GM12878 (cell line): Measurements from ENCODE around the gene SOBP. TPM values are rescaled to one million over a fixed set of nuclear protein-coding genes. Genes with fewer than 3 reads are reported as not detected.

Experiments
- ATAC-seq: fragments of 200-7000 bp; cut with Tn5 transposase; 3 replicates; pipeline ENCODE4 v1.9.1; 2020; ENCODE audit warnings: mild to moderate bottlenecking, moderate library complexity
- BruUV-seq: library from RNA; stranded (reverse); fragments of 400-500 nt; replicated peaks from 2 replicates; lab custom pipeline; 2021; lab: Mats Ljungman, UMichigan
- CTCF ChIA-PET: fragments of 300-600 bp; sonication (Branson Sonifier 250); formaldehyde crosslinking; extraction: SDS; loops from one replicate; lab custom pipeline; 2021; ENCODE audit warnings: inconsistent platforms; lab: Yijun Ruan, JAX
- POLR2A ChIA-PET: fragments of 350-600 bp; formaldehyde crosslinking; extraction: SDS; loops from one replicate; lab custom pipeline; 2021; ENCODE audit warnings: inconsistent platforms; lab: Charles Lee
- RAD21 ChIA-PET: fragments of 300-600 bp; sonication (Branson Sonifier 250); formaldehyde crosslinking; loops from one replicate; lab custom pipeline; 2023; ENCODE audit warnings: antibody characterized with exemption; ENCODE audit not compliant: unreplicated experiment; lab: Charles Lee
- SMC1A ChIA-PET: fragments of 300-600 bp; sonication (Branson Sonifier 250); formaldehyde crosslinking; loops from one replicate; lab custom pipeline; 2023; ENCODE audit not compliant: unreplicated experiment, uncharacterized antibody; lab: Charles Lee
- DNase-seq: peaks from one replicate; pipeline ENCODE4 v3.0.0-alpha.2; 2011; ENCODE audit warnings: low read depth, low spot score
- FAIRE-seq: peaks from 3 replicates; lab custom pipeline; 2011; peaks lifted over from hg19 to GRCh38; lab: Jason Lieb, UNC
- H2AFZ ChIP-seq: 2 replicates; pipeline ENCODE4 v1.6.0; 2011; ENCODE audit warnings: low read depth, low read length, control low read depth; ENCODE audit not compliant: control insufficient read depth
- H3K27ac ChIP-seq: 2 replicates; pipeline ENCODE4 v1.5.1; 2011; ENCODE audit warnings: control low read depth; ENCODE audit not compliant: control insufficient read depth, insufficient read depth
- H3K27me3 ChIP-seq, 2 experiments: replicated peaks in 1 of 2; 2 replicates each; pipeline versions ENCODE4 v1.6.0 to v1.6.1; 2011; ENCODE audit warnings: low read length in 1 of 2; ENCODE audit not compliant: control insufficient read depth in 2 of 2, insufficient read depth in 2 of 2
- H3K36me3 ChIP-seq, 2 experiments: 2 replicates each; pipeline ENCODE4 v1.5.1; 2011; ENCODE audit warnings: low read length in 1 of 2; ENCODE audit not compliant: control insufficient read depth in 2 of 2, insufficient read depth in 2 of 2
- H3K4me1 ChIP-seq: 2 replicates; pipeline ENCODE4 v1.6.1; 2011; ENCODE audit warnings: mild to moderate bottlenecking, low read length, moderate library complexity, mixed read lengths; ENCODE audit not compliant: control insufficient read depth, insufficient read depth
- H3K4me2 ChIP-seq: 2 replicates; pipeline ENCODE4 v1.6.0; 2011; ENCODE audit warnings: control low read depth; ENCODE audit not compliant: control insufficient read depth, insufficient read depth
- H3K4me3 ChIP-seq: fragments of 200-600 bp; sonication (generic); 2 replicates; pipeline ENCODE4 v1.5.1; 2016
- H3K79me2 ChIP-seq: 2 replicates; pipeline ENCODE4 v1.6.0; 2011; ENCODE audit warnings: low read length; ENCODE audit not compliant: control insufficient read depth, insufficient read depth
- H3K9ac ChIP-seq: 2 replicates; pipeline ENCODE4 v1.8.0; 2011; ENCODE audit warnings: low read length, control low read depth, mixed read lengths; ENCODE audit not compliant: control insufficient read depth, insufficient read depth
- H3K9me3 ChIP-seq: replicated peaks from 3 replicates; pipeline ENCODE4 v1.5.1; 2011; ENCODE audit warnings: mild to moderate bottlenecking, low read length; ENCODE audit not compliant: control insufficient read depth, insufficient read depth
- H4K20me1 ChIP-seq: 2 replicates; pipeline ENCODE4 v1.6.0; 2011; ENCODE audit not compliant: control insufficient read depth, insufficient read depth
- TAF1 ChIP-seq: IDR thresholded peaks from 2 replicates; pipeline ENCODE4 v1.6.1; 2011; ENCODE audit warnings: mild to moderate bottlenecking, low read depth, low read length, borderline replicate concordance
- whole genome bisulfite sequencing: methylation state at CpG from one replicate; pipeline ENCODE4 v1.1.6; 2016; ENCODE audit warnings: low lambda C conversion rate; ENCODE audit not compliant: insufficient replicate concordance, insufficient coverage; ENCODE audit errors: missing lambda C conversion rate; 5-methylcytosine and 5-hydroxymethylcytosine counted together
- in situ Hi-C: fragments of 300-500 bp; cut with MboI; formaldehyde crosslinking; loops from 9 replicates; pipeline ENCODE4 v1.14.3; 2018; ENCODE audit warnings: mixed read lengths
- intact Hi-C: fragments of 100-400 bp; cut with micrococcal nuclease; formaldehyde crosslinking; loops from one replicate; pipeline ENCODE4 v1.14.2; 2022; ENCODE audit not compliant: unreplicated experiment
- polyA plus RNA-seq, 11 experiments: library from polyadenylated mRNA; depleted of rRNA in 4 of 11; unstranded in 6 of 11; stranded (reverse) in 5 of 11; fragments of >200 nt; fragmentation: Nextera tagmentation in 4 of 11; fragmentation: Illumina TruSeq in 1 of 11; extraction: Ambion mirVana in 4 of 11; extraction: Trizol in 1 of 11; gene quantifications; 1 replicate in 1 of 11; 2 replicates in 10 of 11; pipeline versions ENCODE4 v1.2.1 to v1.2.3, GENCODE V29; 2011 to 2016; ENCODE audit warnings: inconsistent platforms in 2 of 11, missing spikeins in 2 of 11, low read depth in 1 of 11
- total RNA-seq, 4 experiments: library from RNA; depleted of rRNA in 3 of 4; stranded (reverse); fragments of >200 nt in 3 of 4; fragmentation: Illumina TruSeq in 1 of 4; extraction: Trizol in 1 of 4; gene quantifications; 2 replicates each; pipeline versions ENCODE4 v1.2.1 to v1.2.3, GENCODE V29; 2013 to 2021
- TF ChIP-seq, protein P1 (sequence below): IDR thresholded peaks from 2 replicates; pipeline ENCODE4 v1.6.1; 2011; ENCODE audit warnings: borderline replicate concordance, low read depth, mild to moderate bottlenecking, moderate library complexity, mixed read lengths, low read length; ENCODE audit not compliant: insufficient read depth; ENCODE audit errors: extremely low read length
- TF ChIP-seq, protein P2 (sequence below): IDR thresholded peaks from 2 replicates; pipeline ENCODE4 v1.6.1; 2011; ENCODE audit warnings: borderline replicate concordance, low read depth, mild to moderate bottlenecking, moderate library complexity, low read length; ENCODE audit not compliant: insufficient read depth, poor library complexity, severe bottlenecking
- TF ChIP-seq, protein P3 (sequence below): fragments of 450-650 bp; IDR thresholded peaks from 2 replicates; pipeline ENCODE4 v1.6.1; 2017; ENCODE audit warnings: antibody characterized with exemption, mild to moderate bottlenecking, moderate library complexity

Gene SOBP
- total and polyA plus RNA-seq, 10 of the 15 experiments (the other 5 are each of a cell fraction or from before 2014, with no cell fraction given), result 0.49 to 1.9 (median 0.78) TPM

DNA sequence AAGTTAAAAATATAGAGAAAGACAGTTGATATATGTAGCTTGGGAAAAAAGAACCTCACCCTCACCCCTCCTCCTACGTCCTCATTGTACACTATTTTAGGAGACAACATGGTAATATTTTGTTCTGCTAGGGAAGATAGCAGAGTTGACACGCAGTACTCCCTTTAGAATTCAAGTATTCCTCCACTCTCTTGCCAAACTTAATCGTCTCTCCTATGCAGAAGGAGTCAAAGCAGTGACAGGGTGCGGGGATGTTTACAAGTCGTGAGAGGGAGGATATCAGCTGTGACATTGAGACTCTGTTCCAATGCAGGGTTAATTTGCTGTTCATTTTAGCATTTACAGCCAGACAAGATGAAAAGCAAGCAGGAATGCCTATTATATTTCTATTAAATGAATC, 97.5 kb downstream of the SOBP start:
- no peaks in the 10 kb centered on the region for H3K79me2 ChIP-seq
- intact Hi-C loops, result no loop called here
- in situ Hi-C loops, result no loop called here
- H3K27ac ChIP-seq, result no peak overlapping the region
- peaks cover 0 to 3% of the 10 kb centered on the region in 2 experiments; a peak in 1 of 4 replicates for H3K27me3 ChIP-seq
- ATAC-seq, result no peak
- FAIRE-seq, result no peak
- H3K4me1 ChIP-seq, result no peaks in the 10 kb centered on the region
- ChIA-PET CTCF (interaction anchor here (1.0 to 1.7 kb wide), 4 partner anchors 57 to 270 kb away, joined by 3 to 4 read pairs (median 4); no protein-coding TSS in a partner anchor), SMC1A (interaction anchor here (1.1 to 1.8 kb wide), 3 partner anchors 10 to 271 kb away, joined by 3 to 4 read pairs (median 3); no protein-coding TSS in a partner anchor), RAD21 (no interaction called here), POLR2A (no interaction called here)
- no TSS peak for BruUV-seq
- H3K36me3 ChIP-seq, result no peaks in the 10 kb centered on the region
- H3K4me3 ChIP-seq, result no peak overlapping the region
- H3K9me3 ChIP-seq, result no peaks in the 10 kb centered on the region
- H3K9ac ChIP-seq, result no peak overlapping the region
- no peaks in the 10 kb centered on the region for H4K20me1 ChIP-seq
- no peak overlapping the region for H2AFZ ChIP-seq
- WGBS, result 29% methylated on average over 5 of the region's 5 CpGs
- TF ChIP-seq, protein P1, sequence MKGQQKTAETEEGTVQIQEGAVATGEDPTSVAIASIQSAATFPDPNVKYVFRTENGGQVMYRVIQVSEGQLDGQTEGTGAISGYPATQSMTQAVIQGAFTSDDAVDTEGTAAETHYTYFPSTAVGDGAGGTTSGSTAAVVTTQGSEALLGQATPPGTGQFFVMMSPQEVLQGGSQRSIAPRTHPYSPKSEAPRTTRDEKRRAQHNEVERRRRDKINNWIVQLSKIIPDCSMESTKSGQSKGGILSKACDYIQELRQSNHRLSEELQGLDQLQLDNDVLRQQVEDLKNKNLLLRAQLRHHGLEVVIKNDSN, result no peak
- TF ChIP-seq, protein P2, sequence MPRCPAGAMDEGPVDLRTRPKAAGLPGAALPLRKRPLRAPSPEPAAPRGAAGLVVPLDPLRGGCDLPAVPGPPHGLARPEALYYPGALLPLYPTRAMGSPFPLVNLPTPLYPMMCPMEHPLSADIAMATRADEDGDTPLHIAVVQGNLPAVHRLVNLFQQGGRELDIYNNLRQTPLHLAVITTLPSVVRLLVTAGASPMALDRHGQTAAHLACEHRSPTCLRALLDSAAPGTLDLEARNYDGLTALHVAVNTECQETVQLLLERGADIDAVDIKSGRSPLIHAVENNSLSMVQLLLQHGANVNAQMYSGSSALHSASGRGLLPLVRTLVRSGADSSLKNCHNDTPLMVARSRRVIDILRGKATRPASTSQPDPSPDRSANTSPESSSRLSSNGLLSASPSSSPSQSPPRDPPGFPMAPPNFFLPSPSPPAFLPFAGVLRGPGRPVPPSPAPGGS, result no peak
- TF ChIP-seq TAF1, result no peak
- TF ChIP-seq, protein P3, sequence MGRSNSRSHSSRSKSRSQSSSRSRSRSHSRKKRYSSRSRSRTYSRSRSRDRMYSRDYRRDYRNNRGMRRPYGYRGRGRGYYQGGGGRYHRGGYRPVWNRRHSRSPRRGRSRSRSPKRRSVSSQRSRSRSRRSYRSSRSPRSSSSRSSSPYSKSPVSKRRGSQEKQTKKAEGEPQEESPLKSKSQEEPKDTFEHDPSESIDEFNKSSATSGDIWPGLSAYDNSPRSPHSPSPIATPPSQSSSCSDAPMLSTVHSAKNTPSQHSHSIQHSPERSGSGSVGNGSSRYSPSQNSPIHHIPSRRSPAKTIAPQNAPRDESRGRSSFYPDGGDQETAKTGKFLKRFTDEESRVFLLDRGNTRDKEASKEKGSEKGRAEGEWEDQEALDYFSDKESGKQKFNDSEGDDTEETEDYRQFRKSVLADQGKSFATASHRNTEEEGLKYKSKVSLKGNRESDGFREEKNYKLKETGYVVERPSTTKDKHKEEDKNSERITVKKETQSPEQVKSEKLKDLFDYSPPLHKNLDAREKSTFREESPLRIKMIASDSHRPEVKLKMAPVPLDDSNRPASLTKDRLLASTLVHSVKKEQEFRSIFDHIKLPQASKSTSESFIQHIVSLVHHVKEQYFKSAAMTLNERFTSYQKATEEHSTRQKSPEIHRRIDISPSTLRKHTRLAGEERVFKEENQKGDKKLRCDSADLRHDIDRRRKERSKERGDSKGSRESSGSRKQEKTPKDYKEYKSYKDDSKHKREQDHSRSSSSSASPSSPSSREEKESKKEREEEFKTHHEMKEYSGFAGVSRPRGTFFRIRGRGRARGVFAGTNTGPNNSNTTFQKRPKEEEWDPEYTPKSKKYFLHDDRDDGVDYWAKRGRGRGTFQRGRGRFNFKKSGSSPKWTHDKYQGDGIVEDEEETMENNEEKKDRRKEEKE, result no peak
- H3K4me2 ChIP-seq, result no peak overlapping the region
- DNase-seq, result no peak
